H1 (cell line): ENCODE data around the gene CAPS2. TPM values are rescaled to one million over a fixed set of nuclear protein-coding genes. Genes with fewer than 3 reads are reported as not detected.

Experiments
- CTCF ChIA-PET: fragments of 300-600 bp; sonication (Branson Sonifier 250); formaldehyde crosslinking; loops from one replicate; lab custom pipeline; 2021; ENCODE audit not compliant: partially characterized antibody; lab: Charles Lee
- POLR2A ChIA-PET: fragments of 300-600 bp; sonication (Branson Sonifier 250); formaldehyde crosslinking; loops from one replicate; lab custom pipeline; 2021; ENCODE audit warnings: inconsistent platforms; ENCODE audit not compliant: partially characterized antibody; lab: Charles Lee
- DNase-seq, 2 experiments: peaks; one replicate each; pipeline versions ENCODE4 v3.0.0 to v3.0.0-alpha.2; 2010 to 2022; ENCODE audit warnings: low spot score in 2 of 2, low read depth in 1 of 2, mixed read lengths in 1 of 2
- FAIRE-seq: peaks from 2 replicates; lab custom pipeline; 2011; peaks lifted over from hg19 to GRCh38; lab: Jason Lieb, UNC
- H2AFZ ChIP-seq: 2 replicates; pipeline ENCODE4 v1.8.1; 2012; ENCODE audit warnings: low read length, inconsistent platforms
- H2AK5ac ChIP-seq: 2 replicates; pipeline ENCODE4 v1.6.1; 2013; ENCODE audit warnings: low read depth, low read length
- H2BK120ac ChIP-seq: replicated peaks from 2 replicates; pipeline ENCODE3; 2013; ENCODE audit warnings: low read depth, low read length, inconsistent platforms
- H2BK12ac ChIP-seq: 2 replicates; pipeline ENCODE4 v1.6.1; 2013; ENCODE audit warnings: low read depth, low read length
- H2BK15ac ChIP-seq: 2 replicates; pipeline ENCODE4 v1.6.1; 2013; ENCODE audit warnings: low read length
- H2BK20ac ChIP-seq: 2 replicates; pipeline ENCODE4 v1.6.1; 2013; ENCODE audit warnings: low read length
- H2BK5ac ChIP-seq: 2 replicates; pipeline ENCODE4 v1.6.1; 2013; ENCODE audit warnings: low read depth, low read length
- H3K14ac ChIP-seq: 2 replicates; pipeline ENCODE4 v1.6.1; 2013; ENCODE audit warnings: inconsistent platforms; ENCODE audit not compliant: insufficient read length
- H3K18ac ChIP-seq: 2 replicates; pipeline ENCODE4 v1.6.1; 2013; ENCODE audit warnings: low read length; ENCODE audit errors: extremely low read depth
- H3K23ac ChIP-seq: 2 replicates; pipeline ENCODE4 v1.6.1; 2013; ENCODE audit warnings: inconsistent platforms; ENCODE audit not compliant: insufficient read length
- H3K23me2 ChIP-seq: 2 replicates; pipeline ENCODE4 v1.6.1; 2013; ENCODE audit warnings: low read depth, low read length
- H3K27ac ChIP-seq: 2 replicates; pipeline ENCODE4 v1.6.1; 2011; ENCODE audit warnings: low read depth, low read length, inconsistent platforms
- H3K27me3 ChIP-seq, 4 experiments: replicated peaks in 1 of 4; 1 replicate in 1 of 4; 2 replicates in 3 of 4; pipeline versions ENCODE4 v1.6.1 to v1.8.1; 2011 to 2013; ENCODE audit warnings: low read length in 3 of 4, mild to moderate bottlenecking in 3 of 4, inconsistent platforms in 2 of 4, mixed read lengths in 2 of 4, moderate library complexity in 1 of 4; ENCODE audit not compliant: control insufficient read depth in 3 of 4, insufficient read depth in 3 of 4; ENCODE audit errors: extremely low read depth in 1 of 4
- H3K36me3 ChIP-seq, 4 experiments: 2 replicates each; pipeline versions ENCODE4 v1.6.1 to v1.8.1; 2011 to 2013; ENCODE audit warnings: mild to moderate bottlenecking in 4 of 4, low read length in 3 of 4, moderate library complexity in 2 of 4, control low read depth in 1 of 4, inconsistent platforms in 1 of 4; ENCODE audit not compliant: insufficient read depth in 4 of 4, control insufficient read depth in 2 of 4
- H3K4ac ChIP-seq: replicated peaks from 2 replicates; pipeline ENCODE3; 2013; ENCODE audit warnings: low read length, low read depth, mixed read lengths, inconsistent platforms; ENCODE audit not compliant: insufficient read length
- H3K4me1 ChIP-seq, 4 experiments: replicated peaks in 1 of 4; 1 replicate in 1 of 4; 2 replicates in 3 of 4; pipeline versions ENCODE4 v1.6.1 to v1.8.1; 2011 to 2013; ENCODE audit warnings: low read length in 3 of 4, inconsistent platforms in 2 of 4, mixed read lengths in 1 of 4; ENCODE audit not compliant: insufficient read depth in 4 of 4, control insufficient read depth in 3 of 4
- H3K4me2 ChIP-seq, 2 experiments: 2 replicates each; pipeline versions ENCODE4 v1.6.1 to v1.8.1; 2011 to 2013; ENCODE audit warnings: low read depth in 2 of 2, low read length in 2 of 2, control low read depth in 1 of 2, inconsistent platforms in 1 of 2, mild to moderate bottlenecking in 1 of 2; ENCODE audit not compliant: insufficient read depth in 1 of 2
- H3K4me3 ChIP-seq, 4 experiments: fragments of 200-600, 300-600 bp in 1 of 4; sonication (generic), shearing (Covaris generic), sonication (Bioruptor Twin) in 1 of 4; 2 replicates each; pipeline versions ENCODE4 v1.5.1 to v1.8.1; 2011 to 2016; ENCODE audit warnings: low read length in 4 of 4, low read depth in 3 of 4, control low read depth in 2 of 4, inconsistent platforms in 2 of 4, mild to moderate bottlenecking in 2 of 4, mixed read lengths in 1 of 4, moderate library complexity in 1 of 4; ENCODE audit not compliant: insufficient read depth in 2 of 4; ENCODE audit errors: extremely low read depth in 1 of 4
- H3K56ac ChIP-seq: replicated peaks from 2 replicates; pipeline ENCODE3; 2013; ENCODE audit warnings: low read depth, mild to moderate bottlenecking, mixed read lengths, low read length, inconsistent platforms; ENCODE audit not compliant: insufficient read length
- H3K79me1 ChIP-seq: 2 replicates; pipeline ENCODE4 v1.6.1; 2013; ENCODE audit warnings: low read depth, low read length, control low read depth
- H3K79me2 ChIP-seq, 2 experiments: 2 replicates each; pipeline versions ENCODE4 v1.6.1 to v1.8.1; 2012 to 2013; ENCODE audit warnings: low read length in 2 of 2, mild to moderate bottlenecking in 2 of 2, inconsistent platforms in 1 of 2; ENCODE audit not compliant: insufficient read depth in 2 of 2, control insufficient read depth in 1 of 2
- H3K9ac ChIP-seq, 4 experiments: replicated peaks in 1 of 4; 1 replicate in 1 of 4; 2 replicates in 3 of 4; pipeline versions ENCODE4 v1.6.1 to v1.8.1; 2011 to 2013; ENCODE audit warnings: low read depth in 3 of 4, low read length in 3 of 4, control low read depth in 2 of 4, mild to moderate bottlenecking in 2 of 4, moderate library complexity in 2 of 4, inconsistent platforms in 1 of 4; ENCODE audit errors: extremely low read depth in 1 of 4
- H3K9me3 ChIP-seq, 2 experiments: 2 replicates each; pipeline versions ENCODE4 v1.6.1 to v1.8.1; 2012 to 2013; ENCODE audit warnings: mild to moderate bottlenecking in 2 of 2, moderate library complexity in 2 of 2, control low read depth in 1 of 2, inconsistent platforms in 1 of 2, low read depth in 1 of 2, low read length in 1 of 2, mixed read lengths in 1 of 2; ENCODE audit not compliant: insufficient read depth in 2 of 2
- H4K20me1 ChIP-seq, 2 experiments: replicated peaks in 1 of 2; 2 replicates each; pipeline versions ENCODE3 to v1.8.1; 2011 to 2013; ENCODE audit warnings: inconsistent platforms in 2 of 2, low read length in 2 of 2, mild to moderate bottlenecking in 1 of 2; ENCODE audit not compliant: insufficient read depth in 2 of 2, control insufficient read depth in 1 of 2
- H4K5ac ChIP-seq: 2 replicates; pipeline ENCODE4 v1.6.1; 2013; ENCODE audit warnings: low read length, low read depth, mixed read lengths, inconsistent platforms; ENCODE audit not compliant: insufficient read length
- H4K8ac ChIP-seq: 2 replicates; pipeline ENCODE4 v1.8.0; 2013; ENCODE audit warnings: mild to moderate bottlenecking, moderate library complexity, low read length, inconsistent platforms; ENCODE audit not compliant: insufficient read depth; ENCODE audit errors: extremely low read depth
- H4K91ac ChIP-seq: replicated peaks from 2 replicates; pipeline ENCODE3; 2013; ENCODE audit warnings: low read length, mixed read lengths, inconsistent platforms; ENCODE audit not compliant: insufficient read length
- BACH1 ChIP-seq: IDR thresholded peaks from 2 replicates; pipeline ENCODE4 v1.6.1; 2012; ENCODE audit warnings: low read length, improper control_type of control experiment
- BCL11A ChIP-seq, 2 experiments: IDR thresholded peaks; one replicate each; pipeline ENCODE4 v1.6.1; 2011; ENCODE audit warnings: low read depth in 2 of 2, low read length in 2 of 2, mild to moderate bottlenecking in 2 of 2
- BRCA1 ChIP-seq: IDR thresholded peaks from 2 replicates; pipeline ENCODE4 v1.6.1; 2012; ENCODE audit warnings: low read depth, low read length, improper control_type of control experiment
- CHD1 ChIP-seq: IDR thresholded peaks from 2 replicates; pipeline ENCODE4 v1.6.1; 2012; ENCODE audit warnings: low read depth, low read length, improper control_type of control experiment
- MAFK ChIP-seq: IDR thresholded peaks from 2 replicates; pipeline ENCODE4 v1.6.1; 2012; ENCODE audit warnings: low read depth, mild to moderate bottlenecking, improper control_type of control experiment, low read length
- NANOG ChIP-seq: IDR thresholded peaks from 2 replicates; pipeline ENCODE4 v1.6.1; 2011; ENCODE audit warnings: low read length, low read depth, mild to moderate bottlenecking, inconsistent platforms; ENCODE audit not compliant: insufficient read depth, poor library complexity, severe bottlenecking
- POLR2A ChIP-seq, 2 experiments: IDR thresholded peaks; 1 replicate in 1 of 2; 2 replicates in 1 of 2; pipeline ENCODE4 v1.6.1; 2011; ENCODE audit warnings: low read depth in 2 of 2, low read length in 2 of 2, mild to moderate bottlenecking in 2 of 2; ENCODE audit errors: control extremely low read depth in 1 of 2
- RFX5 ChIP-seq: IDR thresholded peaks from 2 replicates; pipeline ENCODE4 v1.6.1; 2011; ENCODE audit warnings: low read depth, low read length, improper control_type of control experiment, borderline replicate concordance
- SAP30 ChIP-seq: fragments of 300-600 bp; sonication (generic); IDR thresholded peaks from 2 replicates; pipeline ENCODE4 v1.7.1; 2012; ENCODE audit warnings: low read length, moderate library complexity, mild to moderate bottlenecking, inconsistent platforms; ENCODE audit not compliant: insufficient read depth, insufficient replicate concordance
- SP1 ChIP-seq: IDR thresholded peaks from 2 replicates; pipeline ENCODE4 v1.6.1; 2011; ENCODE audit warnings: low read depth, low read length
- SUZ12 ChIP-seq: fragments of 200-600 bp; sonication (generic); IDR thresholded peaks from 2 replicates; pipeline ENCODE4 v1.6.1; 2012; ENCODE audit warnings: mild to moderate bottlenecking, inconsistent platforms, low read length, moderate library complexity, mixed read lengths
- YY1 ChIP-seq: IDR thresholded peaks from 2 replicates; pipeline ENCODE4 v1.6.1; 2011; ENCODE audit warnings: low read depth, mild to moderate bottlenecking, low read length
- WGBS, 2 experiments: shearing (Covaris generic) in 1 of 2; methylation state at CpG; one replicate each; pipeline versions ENCODE4 v1.1.6 to v1.1.7; 2013 to 2015; ENCODE audit warnings: low lambda C conversion rate in 2 of 2, mixed read lengths in 2 of 2, inconsistent platforms in 1 of 2, low coverage in 1 of 2, missing lambda C conversion rate in 1 of 2; ENCODE audit not compliant: insufficient replicate concordance in 2 of 2, insufficient coverage in 1 of 2, insufficient read length in 1 of 2; ENCODE audit errors: extremely low coverage in 1 of 2, missing lambda C conversion rate in 1 of 2; 5-methylcytosine and 5-hydroxymethylcytosine counted together
- polyA plus RNA-seq, 7 experiments: library from polyadenylated mRNA; depleted of rRNA in 3 of 7; stranded (reverse) in 5 of 7; unstranded in 2 of 7; fragments of >200 nt in 5 of 7; fragments of 200-250 nt in 2 of 7; gene quantifications; 1 replicate in 5 of 7; 2 replicates in 1 of 7; 4 replicates in 1 of 7; pipeline versions ENCODE4 v1.2.1 to v1.2.3, GENCODE V29; 2011 to 2013; ENCODE audit warnings: missing spikeins in 2 of 7, mixed read lengths in 2 of 7
- total RNA-seq: library from RNA; stranded (reverse); fragmentation: NEBNext Ultra II Directional; extraction: Animal tissue kit (Norgen Biotek cat#: 25700); gene quantifications from 2 replicates; pipeline ENCODE4 v1.2.1, GENCODE V29; 2021

Gene CAPS2
- total and polyA plus RNA-seq, 2 of the 8 experiments (the other 6 are each of a cell fraction or from before 2014, with no cell fraction given): 2.3 to 3.8 TPM

DNA sequence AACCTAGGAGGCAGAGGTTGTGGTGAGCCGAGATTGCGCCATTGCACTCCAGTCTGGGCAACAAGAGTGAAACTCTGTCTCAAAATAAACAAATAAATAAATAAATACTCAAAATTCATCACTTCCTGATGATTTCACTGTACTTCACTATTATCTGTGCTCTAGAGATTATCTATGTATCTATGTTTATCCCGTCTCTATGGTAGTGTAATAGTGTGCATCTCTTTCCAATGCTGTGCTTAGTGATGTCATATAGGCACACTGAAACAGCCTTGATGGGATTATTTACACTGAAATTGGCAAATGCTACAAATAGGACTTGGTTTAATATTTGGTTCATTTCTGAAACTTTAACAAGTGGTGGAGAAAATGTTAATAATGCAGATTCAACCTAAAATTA, 6.5 kb downstream of the CAPS2 start:
- no peak overlapping the region for H2AK5ac ChIP-seq
- H2BK5ac ChIP-seq: no peak overlapping the region
- H4K91ac ChIP-seq: no peak overlapping the region
- H3K27ac ChIP-seq: no peak overlapping the region
- 95% methylated on average over 3 of the region's 3 CpGs; no CpG with 5 or more reads in 1 of the 2 experiments for WGBS, 2 experiments
- H3K36me3 ChIP-seq: no peaks in the 10 kb centered on the region
- no peak overlapping the region for H2AFZ ChIP-seq
- H3K23me2 ChIP-seq: no peaks in the 10 kb centered on the region
- no peak overlapping the region for H3K4me3 ChIP-seq
- H4K20me1 ChIP-seq: no peaks in the 10 kb centered on the region
- H3K9me3 ChIP-seq: no peaks in the 10 kb centered on the region
- no peak overlapping the region for H3K4me2 ChIP-seq
- H3K4ac ChIP-seq: no peak overlapping the region
- DNase-seq (no peak), FAIRE-seq (no peak)
- H2BK12ac ChIP-seq: no peak overlapping the region
- no peaks in the 10 kb centered on the region for H3K27me3 ChIP-seq
- H3K9ac ChIP-seq: no peak overlapping the region
- no peak overlapping the region for H3K23ac ChIP-seq
- H4K8ac ChIP-seq: no peak overlapping the region
- H2BK20ac ChIP-seq: no peak overlapping the region
- H3K4me1 ChIP-seq: no peaks in the 10 kb centered on the region
- CTCF ChIA-PET: interaction anchor here (0.6 kb wide), 1 partner anchor 662 kb away, joined by 4 read pairs; no protein-coding TSS in a partner anchor
- no peaks in the 10 kb centered on the region for H3K79me2 ChIP-seq
- no peak overlapping the region for H3K14ac ChIP-seq
- POLR2A ChIA-PET: no interaction called here
- no peak overlapping the region for H3K56ac ChIP-seq
- no peak for TF ChIP-seq BCL11A (IDR thresholded peaks at IDR 0.05; ENCODE audit: low read depth in 2 of 2, low read length in 2 of 2)
- no peak for TF ChIP-seq SP1
- no peak for TF ChIP-seq YY1
- TF ChIP-seq NANOG: no peak
- no peak for TF ChIP-seq BACH1
- no peak for TF ChIP-seq RFX5
- TF ChIP-seq SUZ12: no peak
- no peak for TF ChIP-seq BRCA1
- no peak for TF ChIP-seq MAFK
- no peak for TF ChIP-seq CHD1
- no peak for TF ChIP-seq SAP30
- no peak for TF ChIP-seq POLR2A (IDR thresholded peaks at IDR 0.05; ENCODE audit: control extremely low read depth in 1 of 2, low read depth in 2 of 2, low read length in 2 of 2)
- H3K18ac ChIP-seq: no peak overlapping the region
- H2BK15ac ChIP-seq: no peak overlapping the region
- H3K79me1 ChIP-seq: no peaks in the 10 kb centered on the region
- H4K5ac ChIP-seq: no peak overlapping the region
- H2BK120ac ChIP-seq: no peak overlapping the region
